COR-L47 (cell line): ENCODE data around the gene KLB.
A peak's percentile ranks its signal among the peaks of the same experiment; 100 is the strongest.
"Not testable (repeated sequence)": the region's sequence is repeated elsewhere in the genome, so short reads cannot be mapped to it uniquely, and the experiment has no call there.

Experiments used
- DNase-seq: peaks from one replicate; lab custom pipeline; 2025; lab: John Stamatoyannopoulos, UW

The KLB gene

DNA sequence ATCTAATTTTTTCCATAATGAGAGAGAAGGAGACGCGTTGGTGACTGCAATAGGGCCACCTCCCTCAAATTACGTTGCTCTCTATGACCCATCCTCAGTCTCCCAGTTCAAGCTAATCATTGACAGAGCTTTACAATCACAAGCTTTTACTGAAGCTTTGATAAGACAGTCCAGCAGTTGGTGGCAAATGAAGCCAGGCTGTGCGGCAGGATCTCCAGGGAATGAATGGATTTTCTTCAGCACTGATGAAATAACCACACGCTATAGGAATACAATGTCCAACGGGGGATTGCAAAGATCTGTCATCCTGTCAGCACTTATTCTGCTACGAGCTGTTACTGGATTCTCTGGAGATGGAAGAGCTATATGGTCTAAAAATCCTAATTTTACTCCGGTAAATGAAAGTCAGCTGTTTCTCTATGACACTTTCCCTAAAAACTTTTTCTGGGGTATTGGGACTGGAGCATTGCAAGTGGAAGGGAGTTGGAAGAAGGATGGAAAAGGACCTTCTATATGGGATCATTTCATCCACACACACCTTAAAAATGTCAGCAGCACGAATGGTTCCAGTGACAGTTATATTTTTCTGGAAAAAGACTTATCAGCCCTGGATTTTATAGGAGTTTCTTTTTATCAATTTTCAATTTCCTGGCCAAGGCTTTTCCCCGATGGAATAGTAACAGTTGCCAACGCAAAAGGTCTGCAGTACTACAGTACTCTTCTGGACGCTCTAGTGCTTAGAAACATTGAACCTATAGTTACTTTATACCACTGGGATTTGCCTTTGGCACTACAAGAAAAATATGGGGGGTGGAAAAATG, at the start of gene KLB:
Gene KLB, plus strand, starts transcription at position 168 of the 821 bp plus-strand sequence. Its CDS starts 20 bp downstream, at position 188.
- DNase-seq: no peak

DNA sequence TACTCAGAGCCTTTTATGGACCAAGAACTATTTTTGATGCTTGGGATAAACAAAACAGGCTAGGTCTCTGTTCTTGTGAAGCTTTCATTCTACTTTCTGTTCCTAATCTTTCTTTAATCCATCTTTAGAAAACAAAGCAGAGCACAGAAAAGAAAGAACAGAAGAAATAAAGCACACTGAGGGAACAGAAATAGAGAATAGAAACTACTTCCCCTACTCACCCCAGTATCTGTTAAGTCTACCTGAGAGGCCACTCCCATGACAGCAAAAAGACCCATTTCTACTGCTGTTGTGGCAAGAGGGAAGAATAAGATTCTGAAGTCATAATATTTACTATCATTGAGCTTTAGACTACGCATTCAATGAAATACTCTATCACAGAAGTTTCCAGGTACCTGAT, 49.7 kb upstream of the KLB start:
- no peak for DNase-seq

DNA sequence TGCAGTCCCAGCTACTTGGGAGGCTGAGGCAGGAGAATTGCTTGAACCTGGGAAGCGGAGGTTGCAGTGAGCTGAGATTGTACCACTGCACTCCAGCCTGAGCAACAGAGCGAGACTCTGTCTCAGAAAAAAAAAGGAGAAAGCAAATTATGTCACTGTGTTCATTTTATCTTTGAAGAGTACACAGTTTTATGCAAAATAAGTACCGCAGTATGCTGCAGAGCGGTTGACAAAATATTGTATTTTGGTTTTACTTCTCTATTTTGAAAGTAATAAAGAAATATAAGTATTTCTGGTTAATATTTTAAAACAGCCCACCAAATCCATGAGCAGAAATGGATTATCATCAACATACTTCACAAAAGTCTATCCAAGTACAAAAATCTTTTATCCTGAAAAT, 46.1 kb upstream of the KLB start:
- DNase-seq: not testable (repeated sequence)

DNA sequence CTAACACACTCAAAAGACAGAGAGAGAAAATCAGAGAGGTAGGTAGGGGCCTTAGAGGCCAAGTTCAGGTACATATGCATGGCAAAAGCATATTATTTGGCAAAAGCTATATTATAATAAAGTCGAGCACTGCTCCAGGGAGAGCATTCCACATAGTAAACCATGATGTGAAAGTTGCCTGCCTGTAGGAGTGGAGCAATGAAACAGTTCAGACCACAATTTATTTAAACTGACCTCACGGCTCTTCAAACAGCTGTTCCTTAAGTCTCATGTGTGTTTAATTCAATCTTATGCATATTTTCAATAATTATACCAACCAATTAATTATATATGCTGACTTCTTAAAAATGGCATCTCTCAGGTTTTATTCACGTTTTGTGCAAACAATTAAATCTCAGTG, 43.9 kb upstream of the KLB start:
- no peak for DNase-seq

GRCh38 chr4:39363773-39364393, 42.8 kb upstream of the KLB start:
- DNase-seq: no peak

DNA sequence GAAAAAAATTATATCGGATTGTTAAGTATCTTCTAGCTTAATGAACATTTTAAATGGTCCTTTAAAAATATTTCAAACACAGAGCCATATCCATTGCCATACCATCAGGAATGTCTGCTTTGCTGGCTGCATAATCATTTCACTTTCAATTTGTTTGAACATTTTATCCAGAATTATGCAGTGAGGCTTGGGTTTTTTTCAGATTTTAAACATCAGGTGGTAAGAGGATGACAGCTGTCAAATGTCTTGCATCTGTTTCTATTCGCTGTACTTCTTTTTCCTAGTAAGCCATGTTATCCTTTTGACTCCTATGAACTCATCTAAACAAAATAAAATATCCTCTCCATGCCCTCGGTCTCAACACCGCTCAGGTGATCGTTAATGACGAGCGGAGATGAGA, 41.4 kb upstream of the KLB start:
- DNase-seq: no peak

DNA sequence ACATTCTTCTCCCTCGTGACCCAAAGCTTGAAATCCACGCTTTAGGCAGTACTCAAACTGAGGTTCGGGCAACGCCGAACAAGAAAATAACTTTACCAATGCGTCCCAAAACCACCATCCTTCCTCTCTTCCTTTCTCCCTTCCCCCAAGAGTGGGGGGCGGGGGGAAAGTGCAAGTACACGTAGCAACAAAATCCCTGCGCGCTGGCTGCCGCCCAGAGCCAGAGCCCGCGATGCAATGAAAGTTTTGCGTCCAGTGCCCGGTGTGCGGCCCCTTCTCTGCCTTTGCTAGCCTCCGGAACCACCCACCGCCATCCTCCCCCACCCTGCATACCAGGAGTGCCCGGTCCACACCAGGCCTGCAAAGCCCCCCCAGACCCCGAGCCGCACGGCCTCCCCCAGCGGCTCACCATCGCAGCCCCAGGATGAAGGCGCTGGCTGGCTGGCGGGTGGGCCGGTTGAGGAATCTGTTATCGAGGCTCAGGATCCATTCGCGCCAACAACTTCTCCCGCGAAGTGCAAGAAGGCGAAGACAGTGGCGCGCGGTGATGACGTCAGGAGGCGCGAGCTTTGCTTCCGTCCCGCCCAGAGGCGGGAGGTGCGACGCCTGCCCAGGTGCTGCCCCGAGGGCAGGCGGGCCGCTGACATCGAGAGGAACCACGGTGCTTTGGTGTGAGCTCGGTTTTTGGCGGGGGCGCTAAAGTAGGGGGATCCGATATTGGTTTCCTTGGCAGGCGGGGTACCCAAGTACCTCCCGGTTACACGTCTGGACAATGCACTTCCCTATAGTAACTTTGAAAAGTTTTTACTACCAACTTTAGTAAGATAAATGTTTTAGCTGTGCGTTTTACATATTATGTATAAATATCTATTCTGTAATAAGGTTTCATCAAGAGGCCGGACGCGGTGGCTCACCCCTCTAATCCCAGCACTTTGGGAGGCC, 40.6 kb upstream of the KLB start, which contains the start of gene RFC1:
Gene RFC1, minus strand, starts transcription at position 533 of the 942 bp plus-strand sequence. Its CDS starts 121 bp downstream, at position 412.
- peak; percentile 91 for DNase-seq

DNA sequence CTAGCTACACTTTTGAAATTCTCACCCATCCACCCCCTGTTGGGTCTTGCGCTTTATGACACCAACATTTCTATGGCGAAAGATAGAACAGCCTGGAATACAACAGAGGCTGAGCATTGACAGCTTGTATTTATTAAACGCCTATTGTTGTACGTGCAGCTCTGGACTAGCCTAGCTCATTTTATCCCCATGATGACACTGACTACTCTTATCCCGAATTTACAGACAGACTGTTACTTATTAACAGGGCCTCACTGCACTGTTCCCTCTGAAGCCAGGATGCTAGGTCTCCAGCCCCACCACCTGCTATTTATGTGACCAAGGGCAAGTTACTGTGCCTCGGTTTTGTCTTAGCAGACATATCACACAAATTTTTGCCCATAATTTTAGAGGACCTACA, 39.6 kb upstream of the KLB start:
- DNase-seq: no peak

DNA sequence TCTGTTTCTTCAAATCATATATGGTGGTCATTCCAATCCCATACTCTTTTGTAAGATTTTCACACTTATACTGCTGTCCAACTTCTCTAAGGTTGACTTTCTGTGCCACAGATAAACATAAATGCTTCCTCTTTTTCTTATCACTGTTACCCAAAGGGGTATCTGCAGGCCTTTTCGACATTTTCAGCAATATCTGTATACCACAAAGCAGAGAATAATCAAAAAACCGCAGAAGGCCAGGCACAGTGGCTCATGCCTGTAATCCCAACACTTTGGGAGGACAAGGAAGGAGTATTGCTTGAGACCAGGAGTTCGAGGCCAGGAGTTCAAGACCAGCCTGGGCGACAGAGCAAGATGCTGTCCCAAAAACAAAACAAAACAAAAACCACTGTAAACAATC, 37.4 kb upstream of the KLB start:
- DNase-seq: no peak

DNA sequence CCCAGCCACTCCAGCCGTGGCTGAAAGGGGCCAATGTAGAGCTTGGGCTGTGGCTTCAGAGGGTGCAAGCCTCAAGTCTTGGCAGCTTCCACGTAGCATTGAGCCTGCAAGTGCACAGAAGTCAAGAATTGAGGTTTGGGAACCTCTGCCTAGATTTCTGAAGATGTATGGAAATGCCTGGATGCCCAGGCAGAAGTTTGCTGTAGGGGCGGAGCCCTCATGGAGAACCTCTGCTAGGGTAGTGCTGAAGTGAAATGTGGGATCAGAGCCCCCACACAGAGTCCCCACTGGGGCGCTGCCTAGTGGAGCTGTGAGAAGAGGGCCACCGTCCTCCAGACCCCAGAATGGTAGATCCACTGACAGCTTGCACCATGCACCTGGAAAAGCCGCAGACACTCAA, 35.5 kb upstream of the KLB start:
- not testable (repeated sequence) for DNase-seq

GRCh38 chr4:39375478-39375877, 31.3 kb upstream of the KLB start:
- DNase-seq: no peak

DNA sequence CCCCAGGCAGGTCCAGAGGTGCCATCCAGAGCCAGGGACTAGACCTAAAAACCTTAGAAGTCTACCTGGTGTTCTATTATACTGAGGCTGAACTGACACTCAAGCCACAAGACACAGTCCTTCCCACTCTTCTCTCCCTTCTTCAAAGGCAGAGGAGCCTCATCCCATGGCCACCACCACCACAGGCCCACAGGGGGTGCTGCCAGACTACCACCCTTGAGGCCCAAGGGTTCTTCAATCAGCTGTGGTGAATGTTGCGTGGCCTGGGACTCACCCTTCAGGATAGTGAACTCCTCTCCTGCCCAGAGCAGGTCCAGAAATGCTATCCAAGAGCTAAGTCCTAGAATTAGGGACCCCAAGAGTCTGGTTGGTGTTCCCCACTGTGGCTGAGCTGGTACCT, 23.0 kb upstream of the KLB start:
- DNase-seq: no peak

DNA sequence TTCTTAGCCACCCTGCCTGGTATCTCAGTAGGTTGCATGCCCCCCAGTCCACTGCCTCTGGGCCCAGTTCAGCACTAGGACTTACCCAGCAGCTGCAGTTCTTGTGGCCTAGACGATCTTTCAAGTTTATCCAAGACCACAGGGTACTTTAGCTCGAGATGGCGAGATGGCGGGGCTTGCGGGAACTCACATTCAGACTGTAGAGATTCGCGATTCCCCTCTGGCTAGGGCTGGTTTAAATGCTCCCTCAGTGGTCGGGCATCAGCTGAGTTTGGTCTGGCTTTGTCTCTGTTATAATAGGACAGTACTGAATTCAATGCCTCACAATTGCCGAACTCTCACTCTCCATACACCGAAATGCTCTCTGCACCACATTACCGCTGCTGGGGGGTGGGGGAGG, 22.2 kb upstream of the KLB start:
- DNase-seq: no peak

DNA sequence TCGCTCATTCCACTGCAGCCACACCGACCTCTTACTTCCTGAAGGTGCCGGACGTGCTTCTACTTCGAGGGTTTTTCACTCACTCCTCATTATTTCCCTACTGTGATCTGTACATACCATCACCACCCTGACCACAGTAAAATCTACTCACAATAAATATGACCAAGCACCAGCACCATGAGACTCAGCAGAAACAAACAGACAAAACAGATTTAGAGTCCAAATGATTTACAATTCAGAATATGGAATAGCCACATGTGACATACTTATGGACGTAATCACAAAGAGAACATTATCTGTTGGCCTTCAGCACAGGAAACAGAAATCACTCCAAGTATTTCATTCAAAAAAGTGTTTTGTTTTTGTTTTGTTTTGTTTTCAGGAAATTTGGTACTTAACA, 16.1 kb upstream of the KLB start:
- no peak for DNase-seq

DNA sequence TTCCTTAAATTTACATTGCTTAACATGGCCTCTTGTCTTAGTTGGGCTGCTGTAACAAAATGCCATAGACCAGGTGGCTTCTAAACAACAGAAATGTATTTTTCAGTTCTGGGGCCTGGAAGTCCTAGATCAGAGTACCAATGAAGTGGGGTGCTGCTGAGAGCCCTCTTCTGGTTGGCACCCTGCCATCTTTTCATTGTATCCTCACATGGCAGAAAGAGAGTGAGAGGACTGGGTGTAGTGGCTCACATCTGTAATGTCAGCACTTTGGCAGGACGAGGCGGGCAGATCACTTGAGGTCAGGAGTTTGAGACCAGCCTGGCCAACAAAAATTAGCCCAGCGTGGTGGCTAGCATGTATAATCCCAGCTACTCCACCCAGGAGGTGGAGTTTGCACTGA, 12.0 kb upstream of the KLB start:
- no peak for DNase-seq

DNA sequence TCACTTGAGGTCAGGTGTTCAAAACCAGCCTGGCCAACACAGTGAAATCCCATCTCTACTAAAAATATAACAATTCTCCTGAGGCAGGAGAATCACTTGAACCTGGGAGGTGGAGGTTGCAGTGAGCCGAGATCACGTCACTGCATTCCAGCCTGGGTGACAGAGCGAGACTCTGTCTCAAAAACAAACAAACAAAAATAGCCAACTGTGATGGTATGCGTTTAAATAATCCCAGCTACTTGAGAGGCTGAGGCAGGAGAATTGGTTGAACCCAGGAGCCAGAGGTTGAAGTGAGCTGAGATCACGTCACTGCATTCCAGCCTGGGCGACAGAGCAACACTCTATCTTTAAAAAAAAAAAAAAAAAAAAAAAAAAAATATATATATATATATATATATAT, 5.1 kb upstream of the KLB start:
- DNase-seq: not testable (repeated sequence)

DNA sequence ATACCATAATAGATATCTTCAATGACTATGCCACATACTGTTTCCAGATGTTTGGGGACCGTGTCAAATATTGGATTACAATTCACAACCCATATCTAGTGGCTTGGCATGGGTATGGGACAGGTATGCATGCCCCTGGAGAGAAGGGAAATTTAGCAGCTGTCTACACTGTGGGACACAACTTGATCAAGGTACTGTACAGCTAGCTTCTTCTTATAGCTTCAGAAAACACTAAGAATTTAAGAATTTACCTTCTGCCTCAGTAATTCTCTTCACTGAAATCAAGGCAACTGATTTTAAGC, 805 bp downstream of the KLB start:
- no peak for DNase-seq

- no peak for DNase-seq
Observed at GRCh38 chr4:39410415-39410814, 3.7 kb downstream of the KLB start.

- not testable (repeated sequence) for DNase-seq
Observed at GRCh38 chr4:39411561-39411960, 4.8 kb downstream of the KLB start.

DNA sequence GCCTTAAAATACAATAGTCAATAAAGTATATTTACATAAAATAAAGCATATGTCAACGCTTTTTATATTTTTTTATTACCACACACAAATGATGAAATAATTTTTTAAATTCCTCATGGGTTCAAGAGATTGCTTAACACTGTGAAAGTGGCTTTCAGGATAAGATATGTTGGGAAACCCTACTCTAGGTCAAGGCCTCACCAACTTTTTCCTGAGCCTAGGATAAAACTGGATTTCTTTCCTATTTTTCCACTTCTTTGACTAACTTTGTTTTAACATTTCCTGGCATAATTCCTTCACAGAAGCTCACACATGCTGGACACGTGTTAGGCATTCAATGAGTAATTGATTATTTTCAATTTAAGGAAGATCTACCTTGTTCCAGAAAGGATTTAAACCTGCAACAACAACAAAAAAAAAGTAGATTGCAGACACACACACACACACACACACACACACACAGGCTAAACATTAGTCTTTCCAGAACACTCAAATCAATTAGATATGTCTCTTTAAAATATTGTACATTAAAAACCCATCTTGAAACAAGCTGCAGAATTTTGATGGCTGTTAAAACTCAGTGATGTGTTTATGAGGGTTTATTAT, 9.1 kb downstream of the KLB start:
- DNase-seq: no peak

- DNase-seq: no peak
Observed at GRCh38 chr4:39422247-39422646, 15.5 kb downstream of the KLB start.

DNA sequence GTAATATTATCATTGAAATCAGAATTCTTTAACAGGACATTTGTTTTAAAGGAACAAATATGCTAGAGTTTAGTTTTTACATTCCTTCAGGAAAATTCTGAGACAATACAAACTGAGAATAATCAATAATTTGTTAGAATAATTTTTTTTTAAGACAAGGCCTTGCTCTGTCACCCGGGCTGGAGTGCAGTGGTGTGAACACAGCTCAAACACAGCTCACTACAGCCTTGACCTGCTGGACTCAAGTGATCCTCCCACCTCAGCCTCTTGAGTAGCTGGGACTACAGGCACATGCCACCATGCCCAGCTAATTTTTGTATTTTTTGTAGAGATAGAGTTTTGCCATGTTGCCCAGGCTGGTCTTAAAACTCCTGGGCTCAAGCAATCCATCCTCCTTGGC, 18.6 kb downstream of the KLB start:
- DNase-seq: not testable (repeated sequence)
